GM18951 (cell line): ENCODE results near the gene CCDC83.

ENCODE experiments used
- POLR2A ChIP-seq: IDR thresholded peaks from 4 replicates; pipeline ENCODE4 v1.6.1; 2011; ENCODE audit warnings: mild to moderate bottlenecking; ENCODE audit not compliant: insufficient read length, insufficient read depth; ENCODE audit errors: extremely low read depth
- in situ Hi-C: fragments of 300-500 bp; cut with MboI; formaldehyde crosslinking; loops from one replicate; pipeline ENCODE4 v1.12.0; 2022; ENCODE audit warnings: low sequenced_read_pairs, mixed read lengths, inconsistent platforms; ENCODE audit not compliant: unreplicated experiment

Gene CCDC83

GRCh38 chr11:85823816-85824215 is 31.4 kb upstream of the CCDC83 start:
- in situ Hi-C loops = no loop called here
- no peak for TF ChIP-seq POLR2A

DNA sequence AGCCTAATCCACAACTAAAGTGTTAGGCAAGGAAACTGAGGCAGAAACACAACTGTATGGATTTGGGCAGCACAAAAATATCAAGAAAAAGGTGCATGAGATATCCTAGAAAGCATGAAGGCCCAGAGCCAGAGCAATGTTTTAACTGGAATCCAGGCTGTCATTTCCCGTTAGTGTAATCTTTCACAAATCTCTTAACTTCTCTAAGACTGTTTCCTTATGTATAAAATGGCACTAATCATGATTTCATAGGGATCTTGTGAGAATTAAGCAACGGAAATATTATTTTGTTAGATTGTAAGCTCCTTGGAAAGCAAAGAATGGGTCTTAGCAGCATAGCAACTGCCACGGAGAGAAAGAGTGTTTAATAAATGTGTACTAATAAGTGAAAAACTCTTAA is 29.6 kb upstream of the CCDC83 start:
- TF ChIP-seq POLR2A = no peak
- in situ Hi-C loops = loop anchor here (25.0 kb wide), 1 partner anchor 238 kb away; no protein-coding TSS in a partner anchor

GRCh38 chr11:85826116-85826855 is 28.9 kb upstream of the CCDC83 start:
- TF ChIP-seq POLR2A = no peak
- in situ Hi-C loops = loop anchor here (25.0 kb wide), 1 partner anchor 239 kb away; no protein-coding TSS in a partner anchor

DNA sequence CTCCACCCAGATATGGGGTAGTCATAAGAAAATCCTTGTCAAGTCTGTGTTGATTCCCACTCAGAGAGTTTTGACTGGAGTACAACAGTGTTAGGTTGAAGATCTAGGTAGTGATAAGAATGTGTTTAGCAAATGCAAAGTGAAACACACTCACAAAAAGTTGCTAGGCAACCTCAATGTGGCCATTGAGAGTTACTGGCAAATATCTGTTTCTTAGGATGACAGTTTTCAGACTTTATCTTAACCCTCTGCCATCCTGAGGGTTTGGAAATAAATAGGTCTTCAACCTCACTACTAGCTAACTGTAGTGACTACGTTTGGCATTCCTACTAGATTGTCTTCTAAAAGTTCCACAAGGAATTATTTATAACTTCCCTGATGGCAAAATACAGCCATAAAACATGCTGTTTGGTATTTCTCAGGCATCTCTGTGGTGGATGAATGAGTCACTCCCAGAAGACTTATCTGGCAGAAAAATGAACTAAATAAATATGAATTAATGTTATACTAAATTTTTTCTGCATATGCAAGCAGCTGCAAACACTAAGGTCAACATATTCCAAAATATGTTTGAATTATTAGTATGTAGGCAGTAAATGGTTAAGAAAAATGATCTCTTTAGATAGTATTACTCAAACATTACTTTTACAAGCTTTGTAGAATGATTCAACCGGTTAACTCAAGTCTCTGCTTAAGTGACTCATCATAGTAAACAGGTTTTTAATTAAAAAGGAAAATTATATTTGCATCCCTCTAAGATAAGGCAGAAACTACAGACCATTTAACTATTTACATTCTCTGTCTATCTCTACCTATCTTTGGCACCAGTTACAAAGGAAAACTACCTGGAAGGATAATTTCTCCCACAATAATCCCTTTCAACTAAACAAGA is 27.2 kb upstream of the CCDC83 start:
- no peak for TF ChIP-seq POLR2A
- in situ Hi-C loops = loop anchor here (25.0 kb wide), 1 partner anchor 241 kb away; no protein-coding TSS in a partner anchor

DNA sequence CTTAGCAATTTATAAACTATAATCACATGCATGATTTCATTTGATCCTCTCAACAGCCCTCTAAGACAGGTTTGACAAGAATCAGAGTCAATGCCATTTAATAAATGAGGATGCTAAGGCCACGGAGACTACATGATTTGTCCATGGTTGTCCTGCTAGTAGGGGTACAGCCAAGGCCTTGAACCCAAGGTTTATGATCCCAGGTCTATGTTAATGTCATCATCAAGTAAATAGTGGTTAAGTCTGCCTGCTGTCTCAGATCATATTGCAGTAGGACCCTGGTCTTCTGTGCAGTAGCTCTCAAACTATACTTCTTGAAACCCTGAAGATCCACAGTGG is 26.6 kb upstream of the CCDC83 start:
- TF ChIP-seq POLR2A = no peak
- in situ Hi-C loops = loop anchor here (25.0 kb wide), 1 partner anchor 241 kb away; no protein-coding TSS in a partner anchor

DNA sequence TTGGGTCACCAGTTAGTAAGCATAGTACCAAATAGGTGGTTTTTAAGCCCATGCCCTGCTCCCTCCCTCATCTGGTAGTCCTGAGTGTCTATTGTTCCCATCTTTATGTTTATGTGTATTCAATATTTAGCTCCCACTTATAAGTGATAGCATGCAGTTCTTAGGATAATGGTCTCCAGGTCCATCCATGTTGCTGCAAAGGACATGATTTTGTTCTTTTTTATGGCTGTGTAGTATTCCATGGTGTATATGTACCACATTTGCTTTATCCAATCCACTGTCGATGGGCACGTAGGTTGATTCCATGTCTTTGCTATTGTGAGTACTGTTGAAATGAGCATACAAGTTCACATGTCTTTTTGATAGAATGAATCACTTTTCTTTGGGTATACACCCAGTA is 26.0 kb upstream of the CCDC83 start:
- in situ Hi-C loops = loop anchor here (25.0 kb wide), 1 partner anchor 242 kb away; no protein-coding TSS in a partner anchor
- TF ChIP-seq POLR2A = no peak

GRCh38 chr11:85831050-85831449 is 24.1 kb upstream of the CCDC83 start:
- in situ Hi-C loops = loop anchor here (25.0 kb wide), 1 partner anchor 244 kb away; no protein-coding TSS in a partner anchor
- no peak for TF ChIP-seq POLR2A

DNA sequence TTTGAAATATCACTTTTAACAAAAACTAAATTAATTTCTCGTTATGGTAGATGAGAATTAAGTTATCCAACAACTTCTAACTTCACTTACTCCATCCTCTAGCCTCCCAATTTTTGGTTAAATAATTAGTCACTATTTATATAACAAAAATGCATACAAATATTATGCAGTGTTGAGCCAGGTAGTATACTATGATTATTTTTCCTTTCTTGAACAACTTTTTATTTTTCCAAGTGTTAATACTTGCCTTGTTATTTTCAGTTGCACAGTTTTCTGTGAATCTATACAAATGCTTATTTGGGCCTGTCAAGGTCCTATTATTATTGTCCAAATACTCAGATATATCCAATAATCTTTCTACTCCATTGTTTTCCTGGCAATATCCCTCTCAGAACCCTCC is 19.9 kb upstream of the CCDC83 start:
- in situ Hi-C loops = loop anchor here (25.0 kb wide), 1 partner anchor 248 kb away; no protein-coding TSS in a partner anchor
- no peak for TF ChIP-seq POLR2A

DNA sequence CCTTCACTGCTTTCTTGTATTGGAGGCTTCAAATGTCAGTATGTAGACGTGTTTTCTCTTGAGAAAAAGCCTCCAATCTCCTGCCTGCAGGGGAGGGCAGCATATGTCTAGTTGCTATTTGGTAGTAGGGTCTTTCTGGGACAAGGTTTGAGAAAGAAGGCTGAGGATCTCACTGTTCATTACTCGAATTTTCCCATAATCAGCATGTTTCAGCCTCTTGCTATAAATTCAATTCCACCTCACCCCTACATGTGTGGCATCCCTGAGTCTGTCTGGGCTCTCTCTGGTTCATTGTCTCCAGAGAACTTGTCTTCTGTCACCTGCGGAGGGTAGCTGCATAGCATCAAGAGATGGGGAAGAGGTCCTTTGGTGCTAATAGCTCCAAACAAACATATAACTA is 19.5 kb upstream of the CCDC83 start:
- TF ChIP-seq POLR2A = no peak
- in situ Hi-C loops = loop anchor here (25.0 kb wide), 1 partner anchor 248 kb away; no protein-coding TSS in a partner anchor

- in situ Hi-C loops = loop anchor here (25.0 kb wide), 1 partner anchor 254 kb away; no protein-coding TSS in a partner anchor
Observed at GRCh38 chr11:85840932-85841331, 14.3 kb upstream of the CCDC83 start.

GRCh38 chr11:85843929-85844328 is 11.3 kb upstream of the CCDC83 start:
- in situ Hi-C loops = loop anchor here (25.0 kb wide), 1 partner anchor 257 kb away; no protein-coding TSS in a partner anchor
- no peak for TF ChIP-seq POLR2A

DNA sequence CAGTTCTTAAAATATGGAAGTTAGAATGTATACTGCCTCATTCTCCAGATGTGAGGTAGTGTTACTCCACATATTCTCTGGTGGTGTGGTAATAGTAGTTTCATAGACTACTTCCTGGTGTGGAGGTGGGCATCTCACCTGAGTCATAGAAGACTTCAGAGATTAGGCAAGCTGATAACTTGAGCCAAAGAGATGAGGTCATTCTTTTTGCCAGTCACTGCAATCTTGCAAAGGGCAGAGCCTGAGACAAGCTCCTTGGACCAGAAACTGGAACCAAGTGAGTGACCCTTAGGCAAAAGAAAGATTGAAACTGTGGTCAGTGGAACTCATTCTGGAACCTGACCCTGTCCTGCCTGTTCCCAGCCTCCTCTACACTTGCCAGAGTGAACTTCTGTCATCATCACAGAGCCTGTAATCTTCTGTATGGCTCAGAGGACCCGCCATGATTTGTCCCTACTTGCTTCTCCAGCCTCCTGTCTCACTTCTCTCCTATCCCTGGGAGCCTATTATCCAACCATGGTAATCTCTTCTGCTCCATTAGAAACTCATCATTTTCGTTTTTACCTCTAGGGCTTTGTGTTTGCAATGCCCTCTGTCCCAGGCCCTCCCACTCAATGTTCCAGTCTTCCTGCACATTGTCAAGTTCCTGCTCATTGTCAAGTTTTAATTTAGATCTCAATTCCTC is 10.6 kb upstream of the CCDC83 start:
- in situ Hi-C loops = loop anchor here (25.0 kb wide), 1 partner anchor 257 kb away; no protein-coding TSS in a partner anchor
- TF ChIP-seq POLR2A = no peak
